HEK293 (cell line): ENCODE results near the gene SLC16A7.

ENCODE experiments used
- CTCF ChIA-PET: fragments of 350-600 bp; formaldehyde crosslinking; extraction: SDS; loops from one replicate; lab custom pipeline; 2021; ENCODE audit warnings: antibody characterized with exemption; lab: Yijun Ruan, JAX
- POLR2A ChIA-PET: fragments of 300-600 bp; formaldehyde crosslinking; extraction: SDS; loops from one replicate; lab custom pipeline; 2020; ENCODE audit warnings: antibody characterized with exemption, inconsistent platforms; lab: Yijun Ruan, JAX
- H3K27ac ChIP-seq: fragments of 200-500 bp; sonication (Bioruptor generic); 2 replicates; pipeline ENCODE4 v1.5.1; 2014; ENCODE audit warnings: low read depth, low read length, control low read depth, inconsistent platforms; ENCODE audit errors: extremely low read depth
- H3K36me3 ChIP-seq, 2 experiments: fragments of 200-500 bp in 1 of 2; sonication (Bioruptor generic) in 1 of 2; 1 replicate in 1 of 2; 2 replicates in 1 of 2; pipeline ENCODE4 v1.5.1; 2014 to 2017; ENCODE audit warnings: inconsistent platforms in 2 of 2, low read length in 2 of 2; ENCODE audit not compliant: control insufficient read depth in 2 of 2, insufficient read depth in 1 of 2
- H3K4me1 ChIP-seq: fragments of 200-500 bp; sonication (Bioruptor generic); 2 replicates; pipeline ENCODE4 v1.5.1; 2014; ENCODE audit warnings: mild to moderate bottlenecking, low read length, inconsistent platforms; ENCODE audit not compliant: control insufficient read depth, insufficient read depth
- H3K4me3 ChIP-seq: 2 replicates; pipeline ENCODE4 v1.5.1; 2011; ENCODE audit warnings: low read depth, mild to moderate bottlenecking, control low read depth, low read length, moderate library complexity
- H3K9me3 ChIP-seq: fragments of 200-500 bp; sonication (Bioruptor generic); 2 replicates; pipeline ENCODE4 v1.5.1; 2014; ENCODE audit warnings: low read depth, low read length, inconsistent platforms; ENCODE audit not compliant: control insufficient read depth, insufficient read depth
- KLF8 ChIP-seq: fragments of 450-650 bp; formaldehyde crosslinking; IDR thresholded peaks from 2 replicates; pipeline ENCODE4 v1.5.1; 2016; ENCODE audit warnings: missing biosample characterization, missing genetic modification characterization
- MZF1 ChIP-seq: fragments of 450-650 bp; formaldehyde crosslinking; IDR thresholded peaks from 2 replicates; pipeline ENCODE4 v1.5.1; 2017; ENCODE audit warnings: missing biosample characterization, missing genetic modification characterization, borderline replicate concordance
- OSR2 ChIP-seq: fragments of 450-650 bp; formaldehyde crosslinking; IDR thresholded peaks from 2 replicates; pipeline ENCODE4 v1.5.1; 2016; ENCODE audit warnings: missing biosample characterization, missing genetic modification characterization
- RBAK ChIP-seq: fragments of 450-650 bp; formaldehyde crosslinking; IDR thresholded peaks from 2 replicates; pipeline ENCODE4 v1.5.1; 2016; ENCODE audit warnings: missing biosample characterization, missing genetic modification characterization
- REPIN1 ChIP-seq: fragments of 450-650 bp; formaldehyde crosslinking; IDR thresholded peaks from 2 replicates; pipeline ENCODE4 v1.5.1; 2017; ENCODE audit warnings: missing biosample characterization, missing genetic modification characterization, low read depth
- SCRT1 ChIP-seq: fragments of 450-650 bp; formaldehyde crosslinking; IDR thresholded peaks from 2 replicates; pipeline ENCODE4 v1.5.1; 2016; ENCODE audit warnings: missing biosample characterization, missing genetic modification characterization, borderline replicate concordance
- ZNF132 ChIP-seq: fragments of 450-650 bp; formaldehyde crosslinking; IDR thresholded peaks from 2 replicates; pipeline ENCODE4 v1.5.1; 2017; ENCODE audit warnings: missing biosample characterization, missing genetic modification characterization, borderline replicate concordance
- ZNF146 ChIP-seq: fragments of 450-650 bp; formaldehyde crosslinking; IDR thresholded peaks from 2 replicates; pipeline ENCODE4 v1.5.1; 2016; ENCODE audit warnings: missing biosample characterization, missing genetic modification characterization
- ZNF394 ChIP-seq: fragments of 450-650 bp; formaldehyde crosslinking; IDR thresholded peaks from 2 replicates; pipeline ENCODE4 v1.5.1; 2016; ENCODE audit warnings: missing biosample characterization, missing genetic modification characterization, mild to moderate bottlenecking, moderate library complexity, borderline replicate concordance
- ZNF426 ChIP-seq: fragments of 450-650 bp; formaldehyde crosslinking; IDR thresholded peaks from 2 replicates; pipeline ENCODE4 v1.5.1; 2017; ENCODE audit warnings: missing biosample characterization, missing genetic modification characterization, mild to moderate bottlenecking, inconsistent platforms, moderate library complexity
- ZNF473 ChIP-seq: fragments of 450-650 bp; formaldehyde crosslinking; IDR thresholded peaks from 2 replicates; pipeline ENCODE4 v1.5.1; 2017; ENCODE audit warnings: missing biosample characterization, missing genetic modification characterization
- ZNF48 ChIP-seq: fragments of 450-650 bp; formaldehyde crosslinking; IDR thresholded peaks from 2 replicates; pipeline ENCODE4 v1.5.1; 2016; ENCODE audit warnings: missing biosample characterization, missing genetic modification characterization
- ZNF530 ChIP-seq: fragments of 450-650 bp; formaldehyde crosslinking; IDR thresholded peaks from 2 replicates; pipeline ENCODE4 v1.5.1; 2016; ENCODE audit warnings: low read depth, missing biosample characterization, missing genetic modification characterization
- ZNF561 ChIP-seq: fragments of 450-650 bp; IDR thresholded peaks from 2 replicates; pipeline ENCODE4 v1.5.1; 2018; ENCODE audit warnings: missing biosample characterization, missing genetic modification characterization, borderline replicate concordance
- ZNF585B ChIP-seq: fragments of 450-650 bp; formaldehyde crosslinking; IDR thresholded peaks from 2 replicates; pipeline ENCODE4 v1.5.1; 2016; ENCODE audit warnings: missing biosample characterization, missing genetic modification characterization
- ZNF624 ChIP-seq: fragments of 450-650 bp; formaldehyde crosslinking; IDR thresholded peaks from 2 replicates; pipeline ENCODE4 v1.5.1; 2017; ENCODE audit warnings: missing biosample characterization, missing genetic modification characterization
- ZNF707 ChIP-seq: fragments of 450-650 bp; formaldehyde crosslinking; IDR thresholded peaks from 2 replicates; pipeline ENCODE4 v1.5.1; 2016; ENCODE audit warnings: missing biosample characterization, missing genetic modification characterization
- ZNF747 ChIP-seq: fragments of 450-650 bp; formaldehyde crosslinking; IDR thresholded peaks from 2 replicates; pipeline ENCODE4 v1.5.1; 2016; ENCODE audit warnings: missing biosample characterization, missing genetic modification characterization
- ZNF785 ChIP-seq: fragments of 450-650 bp; formaldehyde crosslinking; IDR thresholded peaks from 2 replicates; pipeline ENCODE4 v1.5.1; 2016; ENCODE audit warnings: missing biosample characterization, missing genetic modification characterization
- ZSCAN16 ChIP-seq: fragments of 450-650 bp; formaldehyde crosslinking; IDR thresholded peaks from 2 replicates; pipeline ENCODE4 v1.5.1; 2016; ENCODE audit warnings: missing biosample characterization, missing genetic modification characterization
- TF ChIP-seq, protein P1 (sequence below): fragments of 450-650 bp; formaldehyde crosslinking; IDR thresholded peaks from 2 replicates; pipeline ENCODE4 v1.5.1; 2016; ENCODE audit warnings: missing biosample characterization, missing genetic modification characterization
- TF ChIP-seq, protein P2 (sequence below): fragments of 450-650 bp; formaldehyde crosslinking; optimal IDR thresholded peaks from 2 replicates; pipeline ENCODE3; 2016; ENCODE audit warnings: missing biosample characterization, mild to moderate bottlenecking, missing genetic modification characterization
- TF ChIP-seq, protein P3 (sequence below): fragments of 450-650 bp; formaldehyde crosslinking; IDR thresholded peaks from 2 replicates; pipeline ENCODE4 v1.5.1; 2017; ENCODE audit warnings: missing biosample characterization, mild to moderate bottlenecking, missing genetic modification characterization, moderate library complexity

SLC16A7 gene

DNA sequence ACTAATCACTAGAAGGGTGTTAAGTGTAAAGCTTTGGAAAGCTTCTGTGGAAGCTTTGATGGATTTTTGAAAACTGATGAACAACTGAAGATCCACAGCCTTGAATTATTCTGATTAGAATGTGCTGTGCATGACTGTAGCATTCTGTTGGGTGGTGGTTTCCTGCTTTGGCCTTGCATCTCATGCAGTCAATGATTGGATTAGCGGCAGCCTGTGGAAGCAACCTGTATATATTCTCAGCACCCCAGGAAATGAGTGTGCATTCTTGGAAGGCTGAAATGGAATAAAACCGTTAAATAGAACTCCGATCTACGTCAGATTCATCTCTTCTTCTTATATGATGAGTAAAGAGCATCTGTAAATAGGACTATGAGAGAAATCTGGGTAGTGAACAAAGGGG is 120.2 kb downstream of the SLC16A7 start:
- H3K36me3 ChIP-seq: no peaks in the 10 kb centered on the region
- CTCF ChIA-PET: no interaction called here

DNA sequence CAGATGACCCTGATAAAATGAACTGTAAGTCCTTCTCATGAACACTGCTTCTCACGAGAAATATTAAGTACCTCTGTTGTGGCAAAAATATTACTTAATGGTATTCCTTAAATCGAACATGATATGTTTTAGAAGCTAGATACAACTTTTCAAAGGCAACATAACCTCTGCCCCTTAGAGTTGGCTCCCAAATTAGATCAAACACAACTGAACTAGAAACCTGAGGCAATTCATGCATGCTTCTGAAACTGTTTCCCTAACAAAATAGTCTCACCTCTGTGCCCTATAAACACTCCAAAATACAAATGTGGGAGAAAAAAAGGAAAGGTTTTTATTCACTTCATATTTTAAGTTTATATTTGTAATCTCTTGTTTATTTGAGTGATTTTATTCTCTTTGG is 121.6 kb downstream of the SLC16A7 start:
- no peaks in the 10 kb centered on the region for H3K36me3 ChIP-seq
- no peak for TF ChIP-seq SCRT1 (tag by site-specific recombination)
- no peak for TF ChIP-seq ZNF426 (tag by site-specific recombination)
- TF ChIP-seq, protein P1, sequence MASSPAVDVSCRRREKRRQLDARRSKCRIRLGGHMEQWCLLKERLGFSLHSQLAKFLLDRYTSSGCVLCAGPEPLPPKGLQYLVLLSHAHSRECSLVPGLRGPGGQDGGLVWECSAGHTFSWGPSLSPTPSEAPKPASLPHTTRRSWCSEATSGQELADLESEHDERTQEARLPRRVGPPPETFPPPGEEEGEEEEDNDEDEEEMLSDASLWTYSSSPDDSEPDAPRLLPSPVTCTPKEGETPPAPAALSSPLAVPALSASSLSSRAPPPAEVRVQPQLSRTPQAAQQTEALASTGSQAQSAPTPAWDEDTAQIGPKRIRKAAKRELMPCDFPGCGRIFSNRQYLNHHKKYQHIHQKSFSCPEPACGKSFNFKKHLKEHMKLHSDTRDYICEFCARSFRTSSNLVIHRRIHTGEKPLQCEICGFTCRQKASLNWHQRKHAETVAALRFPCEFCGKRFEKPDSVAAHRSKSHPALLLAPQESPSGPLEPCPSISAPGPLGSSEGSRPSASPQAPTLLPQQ (tag by site-specific recombination): no peak
- TF ChIP-seq ZNF585B (tag by site-specific recombination): no peak
- no peak for TF ChIP-seq RBAK (tag by site-specific recombination)
- no peak for TF ChIP-seq ZNF747
- TF ChIP-seq, protein P2, sequence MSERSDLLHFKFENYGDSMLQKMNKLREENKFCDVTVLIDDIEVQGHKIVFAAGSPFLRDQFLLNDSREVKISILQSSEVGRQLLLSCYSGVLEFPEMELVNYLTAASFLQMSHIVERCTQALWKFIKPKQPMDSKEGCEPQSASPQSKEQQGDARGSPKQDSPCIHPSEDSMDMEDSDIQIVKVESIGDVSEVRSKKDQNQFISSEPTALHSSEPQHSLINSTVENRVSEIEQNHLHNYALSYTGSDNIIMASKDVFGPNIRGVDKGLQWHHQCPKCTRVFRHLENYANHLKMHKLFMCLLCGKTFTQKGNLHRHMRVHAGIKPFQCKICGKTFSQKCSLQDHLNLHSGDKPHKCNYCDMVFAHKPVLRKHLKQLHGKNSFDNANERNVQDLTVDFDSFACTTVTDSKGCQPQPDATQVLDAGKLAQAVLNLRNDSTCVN (tag by site-specific recombination): no peak
- TF ChIP-seq REPIN1 (tag by site-specific recombination): no peak
- no peak for TF ChIP-seq ZNF624 (tag by site-specific recombination)
- TF ChIP-seq, protein P3, sequence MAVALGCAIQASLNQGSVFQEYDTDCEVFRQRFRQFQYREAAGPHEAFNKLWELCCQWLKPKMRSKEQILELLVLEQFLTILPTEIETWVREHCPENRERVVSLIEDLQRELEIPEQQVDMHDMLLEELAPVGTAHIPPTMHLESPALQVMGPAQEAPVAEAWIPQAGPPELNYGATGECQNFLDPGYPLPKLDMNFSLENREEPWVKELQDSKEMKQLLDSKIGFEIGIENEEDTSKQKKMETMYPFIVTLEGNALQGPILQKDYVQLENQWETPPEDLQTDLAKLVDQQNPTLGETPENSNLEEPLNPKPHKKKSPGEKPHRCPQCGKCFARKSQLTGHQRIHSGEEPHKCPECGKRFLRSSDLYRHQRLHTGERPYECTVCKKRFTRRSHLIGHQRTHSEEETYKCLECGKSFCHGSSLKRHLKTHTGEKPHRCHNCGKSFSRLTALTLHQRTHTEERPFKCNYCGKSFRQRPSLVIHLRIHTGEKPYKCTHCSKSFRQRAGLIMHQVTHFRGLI (tag by site-specific recombination): no peak
- no peaks in the 10 kb centered on the region for H3K9me3 ChIP-seq
- POLR2A ChIA-PET: no interaction called here
- no peak overlapping the region for H3K4me3 ChIP-seq
- CTCF ChIA-PET: no interaction called here
- H3K4me1 ChIP-seq: no peaks in the 10 kb centered on the region
- no peak overlapping the region for H3K27ac ChIP-seq

More for the DNA sequence above, 120.2 kb downstream of the SLC16A7 start:
- Histone ChIP-seq H3K9me3 (no peaks in the 10 kb centered on the region), H3K27ac (no peak overlapping the region), H3K4me1 (no peaks in the 10 kb centered on the region), H3K4me3 (no peak overlapping the region)
- no peak for TF ChIP-seq ZNF132 (tag by site-specific recombination)
- no peak for TF ChIP-seq KLF8 (tag by site-specific recombination)
- TF ChIP-seq OSR2 (tag by site-specific recombination): no peak
- no peak for TF ChIP-seq ZSCAN16
- no peak for TF ChIP-seq ZNF707 (tag by site-specific recombination)
- no peak for TF ChIP-seq ZNF561 (tag by site-specific recombination)
- no peak for TF ChIP-seq ZNF473
- no peak for TF ChIP-seq ZNF530 (tag by site-specific recombination)
- no peak for TF ChIP-seq ZNF48
- TF ChIP-seq ZNF785 (tag by site-specific recombination): no peak
- TF ChIP-seq ZNF146 (tag by site-specific recombination): no peak
- no peak for TF ChIP-seq MZF1 (tag by site-specific recombination)
- TF ChIP-seq ZNF394 (tag by site-specific recombination): no peak
- POLR2A ChIA-PET: no interaction called here
